Neural cell (in vitro differentiated cells): Measurements from ENCODE around the gene NES. TPM values are rescaled to one million over a fixed set of nuclear protein-coding genes. Genes with fewer than 3 reads are reported as not detected.
"Not testable (repeated sequence)": the region's sequence is repeated elsewhere in the genome, so short reads cannot be mapped to it uniquely, and the experiment has no call there.

Experiments
- H2AFZ ChIP-seq: fragments of 200-600, 300-800 bp; sonication (generic), shearing (Covaris generic); 2 replicates; pipeline ENCODE4 v1.6.0; 2014; ENCODE audit warnings: low read depth, mild to moderate bottlenecking, antibody characterized with exemption, low read length, moderate library complexity
- H3F3A ChIP-seq: fragments of 200-600 bp; shearing (Covaris generic); 2 replicates; pipeline ENCODE4 v1.6.1; 2016; ENCODE audit warnings: mild to moderate bottlenecking, moderate library complexity, mixed read lengths, antibody characterized with exemption, low read length; ENCODE audit not compliant: insufficient read depth, poor library complexity, severe bottlenecking
- H3K27ac ChIP-seq: fragments of 200-600, 300-800 bp; sonication (generic), shearing (Covaris generic); 2 replicates; pipeline ENCODE4 v1.5.1; 2014; ENCODE audit warnings: mild to moderate bottlenecking, low read length, moderate library complexity
- H3K27me3 ChIP-seq: fragments of 300-800, 200-600 bp; sonication (generic), shearing (Covaris generic); 2 replicates; pipeline ENCODE4 v1.6.0; 2014; ENCODE audit warnings: mild to moderate bottlenecking, low read depth, low read length, moderate library complexity; ENCODE audit not compliant: insufficient read depth
- H3K36me3 ChIP-seq: fragments of 300-800, 200-600 bp; sonication (generic), shearing (Covaris generic); 2 replicates; pipeline ENCODE4 v1.5.1; 2014; ENCODE audit warnings: mild to moderate bottlenecking, antibody characterized with exemption, low read length, moderate library complexity; ENCODE audit not compliant: insufficient read depth
- H3K4me2 ChIP-seq: fragments of 300-800, 200-600 bp; sonication (generic), shearing (Covaris generic); 2 replicates; pipeline ENCODE4 v1.6.0; 2014; ENCODE audit warnings: mild to moderate bottlenecking, low read length
- H3K4me3 ChIP-seq: fragments of 300-800, 200-600 bp; sonication (generic), shearing (Covaris generic); 2 replicates; pipeline ENCODE4 v1.5.1; 2014; ENCODE audit warnings: mild to moderate bottlenecking, low read length, moderate library complexity
- H3K79me2 ChIP-seq: fragments of 200-600 bp; shearing (Covaris generic); replicated peaks from 2 replicates; pipeline ENCODE4 v1.6.0; 2014; ENCODE audit warnings: mild to moderate bottlenecking, low read length, moderate library complexity; ENCODE audit not compliant: insufficient read depth
- H3K9ac ChIP-seq: fragments of 300-800, 200-600 bp; sonication (generic), shearing (Covaris generic); 2 replicates; pipeline ENCODE4 v1.6.1; 2016; ENCODE audit warnings: mild to moderate bottlenecking, low read length, mixed read lengths
- H3K9me2 ChIP-seq: fragments of 200-600 bp; shearing (Covaris generic); 2 replicates; pipeline ENCODE4 v1.6.1; 2016; ENCODE audit warnings: mild to moderate bottlenecking, low read length, mixed read lengths; ENCODE audit not compliant: insufficient read depth
- H3K9me3 ChIP-seq: fragments of 200-600, 300-800 bp; sonication (generic), shearing (Covaris generic); 2 replicates; pipeline ENCODE4 v1.6.1; 2016; ENCODE audit warnings: mild to moderate bottlenecking, mixed run types, low read length, moderate library complexity, mixed read lengths
- H4K20me1 ChIP-seq: fragments of 200-600 bp; shearing (Covaris generic); 2 replicates; pipeline ENCODE4 v1.6.1; 2016; ENCODE audit warnings: mild to moderate bottlenecking, mixed run types; ENCODE audit not compliant: insufficient read depth
- EP300 ChIP-seq: fragments of 450-650 bp; conservative IDR thresholded peaks from 2 replicates; pipeline ENCODE4 v1.6.1; 2014; ENCODE audit warnings: antibody characterized with exemption, mild to moderate bottlenecking, moderate library complexity; ENCODE audit not compliant: poor library complexity, severe bottlenecking
- EZH2 ChIP-seq: fragments of 200-600, 300-800 bp; shearing (Covaris generic), sonication (generic); IDR thresholded peaks from 2 replicates; pipeline ENCODE4 v1.6.1; 2014; ENCODE audit warnings: antibody characterized with exemption, low read length, borderline replicate concordance, mild to moderate bottlenecking; ENCODE audit not compliant: insufficient read depth, poor library complexity, severe bottlenecking
- MXI1 ChIP-seq: fragments of 450-650 bp; conservative IDR thresholded peaks from 2 replicates; pipeline ENCODE4 v1.6.1; 2014; ENCODE audit warnings: antibody characterized with exemption, mild to moderate bottlenecking; ENCODE audit not compliant: poor library complexity, severe bottlenecking
- POLR2AphosphoS5 ChIP-seq: IDR thresholded peaks from 2 replicates; pipeline ENCODE4 v1.6.1; 2012
- RAD21 ChIP-seq: fragments of 450-650 bp; conservative IDR thresholded peaks from 2 replicates; pipeline ENCODE4 v1.6.1; 2014; ENCODE audit warnings: antibody characterized with exemption, mild to moderate bottlenecking, moderate library complexity
- SMC3 ChIP-seq: fragments of 450-650 bp; conservative IDR thresholded peaks from 2 replicates; pipeline ENCODE4 v1.6.1; 2014; ENCODE audit warnings: antibody characterized with exemption, mild to moderate bottlenecking, moderate library complexity; ENCODE audit not compliant: poor library complexity
- TAF1 ChIP-seq: IDR thresholded peaks from 2 replicates; pipeline ENCODE4 v1.6.1; 2012; ENCODE audit warnings: low read depth
- polyA plus RNA-seq: library from polyadenylated mRNA; depleted of rRNA; stranded (reverse); fragments of >200 nt; gene quantifications from 2 replicates; pipeline ENCODE4 v1.2.3, GENCODE V29; 2014
- TF ChIP-seq, protein P1 (sequence below): IDR thresholded peaks from 2 replicates; pipeline ENCODE4 v1.6.1; 2012; ENCODE audit warnings: borderline replicate concordance
- TF ChIP-seq, protein P2 (sequence below): fragments of 450-650 bp; IDR thresholded peaks from 2 replicates; pipeline ENCODE4 v1.5.1; 2014; ENCODE audit warnings: antibody characterized with exemption, mild to moderate bottlenecking, moderate library complexity; ENCODE audit not compliant: poor library complexity, severe bottlenecking

The NES gene
- polyA plus RNA-seq, 1 donor from 2014 or later, result 9.9 TPM

DNA sequence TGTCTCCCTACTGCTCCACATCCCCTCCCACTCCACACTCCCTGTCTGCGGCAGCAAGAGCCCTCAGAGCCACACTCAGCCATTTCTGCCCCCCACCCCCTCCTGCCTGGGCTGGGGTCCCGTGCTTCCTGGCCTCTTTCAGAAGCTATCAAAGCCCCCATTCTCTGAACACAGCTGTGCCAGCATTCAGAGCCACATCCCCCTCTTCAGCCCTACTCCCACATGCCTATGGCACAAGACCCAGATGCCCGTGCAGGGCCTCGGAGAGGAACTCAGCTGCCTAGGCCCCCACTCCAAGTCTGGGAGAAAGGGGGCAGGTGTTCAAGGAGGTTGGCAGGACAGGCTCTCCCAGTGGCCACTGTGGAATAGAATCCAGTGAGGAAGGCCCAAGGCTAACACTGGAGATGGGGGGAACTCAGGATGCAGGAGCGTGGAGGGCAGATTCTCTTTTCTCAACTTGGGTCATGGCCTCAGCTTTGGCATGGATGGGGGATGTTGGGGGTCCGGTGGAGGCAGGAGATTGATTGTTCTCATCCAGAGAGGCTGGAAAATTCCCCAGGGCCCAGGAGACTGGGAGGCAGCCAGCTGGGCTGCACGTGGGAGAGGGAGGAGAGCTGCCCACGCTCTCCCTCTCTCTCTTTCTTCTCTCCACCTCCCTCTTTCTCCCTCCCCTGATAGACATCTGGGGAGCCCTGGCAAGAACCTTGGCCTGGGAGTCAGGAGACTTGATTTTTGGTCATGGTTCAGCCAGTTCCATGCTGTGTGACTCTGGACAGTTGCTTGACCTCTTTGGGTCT lies 38.8 kb downstream of the NES start:
- no peaks in the 10 kb centered on the region for H3K79me2 ChIP-seq
- H3K4me3 ChIP-seq, result no peak overlapping the region
- no peaks in the 10 kb centered on the region for H3K36me3 ChIP-seq
- TF ChIP-seq SMC3 (no peak), RAD21 (no peak), EZH2 (no peak), TAF1 (no peak), EP300 (no peak), POLR2AphosphoS5 (no peak), MXI1 (no peak)
- TF ChIP-seq, protein P1, sequence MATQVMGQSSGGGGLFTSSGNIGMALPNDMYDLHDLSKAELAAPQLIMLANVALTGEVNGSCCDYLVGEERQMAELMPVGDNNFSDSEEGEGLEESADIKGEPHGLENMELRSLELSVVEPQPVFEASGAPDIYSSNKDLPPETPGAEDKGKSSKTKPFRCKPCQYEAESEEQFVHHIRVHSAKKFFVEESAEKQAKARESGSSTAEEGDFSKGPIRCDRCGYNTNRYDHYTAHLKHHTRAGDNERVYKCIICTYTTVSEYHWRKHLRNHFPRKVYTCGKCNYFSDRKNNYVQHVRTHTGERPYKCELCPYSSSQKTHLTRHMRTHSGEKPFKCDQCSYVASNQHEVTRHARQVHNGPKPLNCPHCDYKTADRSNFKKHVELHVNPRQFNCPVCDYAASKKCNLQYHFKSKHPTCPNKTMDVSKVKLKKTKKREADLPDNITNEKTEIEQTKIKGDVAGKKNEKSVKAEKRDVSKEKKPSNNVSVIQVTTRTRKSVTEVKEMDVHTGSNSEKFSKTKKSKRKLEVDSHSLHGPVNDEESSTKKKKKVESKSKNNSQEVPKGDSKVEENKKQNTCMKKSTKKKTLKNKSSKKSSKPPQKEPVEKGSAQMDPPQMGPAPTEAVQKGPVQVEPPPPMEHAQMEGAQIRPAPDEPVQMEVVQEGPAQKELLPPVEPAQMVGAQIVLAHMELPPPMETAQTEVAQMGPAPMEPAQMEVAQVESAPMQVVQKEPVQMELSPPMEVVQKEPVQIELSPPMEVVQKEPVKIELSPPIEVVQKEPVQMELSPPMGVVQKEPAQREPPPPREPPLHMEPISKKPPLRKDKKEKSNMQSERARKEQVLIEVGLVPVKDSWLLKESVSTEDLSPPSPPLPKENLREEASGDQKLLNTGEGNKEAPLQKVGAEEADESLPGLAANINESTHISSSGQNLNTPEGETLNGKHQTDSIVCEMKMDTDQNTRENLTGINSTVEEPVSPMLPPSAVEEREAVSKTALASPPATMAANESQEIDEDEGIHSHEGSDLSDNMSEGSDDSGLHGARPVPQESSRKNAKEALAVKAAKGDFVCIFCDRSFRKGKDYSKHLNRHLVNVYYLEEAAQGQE, result no peak
- TF ChIP-seq, protein P2, sequence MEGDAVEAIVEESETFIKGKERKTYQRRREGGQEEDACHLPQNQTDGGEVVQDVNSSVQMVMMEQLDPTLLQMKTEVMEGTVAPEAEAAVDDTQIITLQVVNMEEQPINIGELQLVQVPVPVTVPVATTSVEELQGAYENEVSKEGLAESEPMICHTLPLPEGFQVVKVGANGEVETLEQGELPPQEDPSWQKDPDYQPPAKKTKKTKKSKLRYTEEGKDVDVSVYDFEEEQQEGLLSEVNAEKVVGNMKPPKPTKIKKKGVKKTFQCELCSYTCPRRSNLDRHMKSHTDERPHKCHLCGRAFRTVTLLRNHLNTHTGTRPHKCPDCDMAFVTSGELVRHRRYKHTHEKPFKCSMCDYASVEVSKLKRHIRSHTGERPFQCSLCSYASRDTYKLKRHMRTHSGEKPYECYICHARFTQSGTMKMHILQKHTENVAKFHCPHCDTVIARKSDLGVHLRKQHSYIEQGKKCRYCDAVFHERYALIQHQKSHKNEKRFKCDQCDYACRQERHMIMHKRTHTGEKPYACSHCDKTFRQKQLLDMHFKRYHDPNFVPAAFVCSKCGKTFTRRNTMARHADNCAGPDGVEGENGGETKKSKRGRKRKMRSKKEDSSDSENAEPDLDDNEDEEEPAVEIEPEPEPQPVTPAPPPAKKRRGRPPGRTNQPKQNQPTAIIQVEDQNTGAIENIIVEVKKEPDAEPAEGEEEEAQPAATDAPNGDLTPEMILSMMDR, result no peak
- H2AFZ ChIP-seq, result no peak overlapping the region
- H3K27ac ChIP-seq, result no peak overlapping the region
- H3F3A ChIP-seq, result no peaks in the 10 kb centered on the region
- no peaks in the 10 kb centered on the region for H4K20me1 ChIP-seq
- H3K27me3 ChIP-seq, result peaks cover 25% of the 10 kb centered on the region
- H3K9ac ChIP-seq, result no peak overlapping the region
- no peaks in the 10 kb centered on the region for H3K9me2 ChIP-seq
- H3K4me2 ChIP-seq, result no peak overlapping the region
- H3K9me3 ChIP-seq, result no peaks in the 10 kb centered on the region

DNA sequence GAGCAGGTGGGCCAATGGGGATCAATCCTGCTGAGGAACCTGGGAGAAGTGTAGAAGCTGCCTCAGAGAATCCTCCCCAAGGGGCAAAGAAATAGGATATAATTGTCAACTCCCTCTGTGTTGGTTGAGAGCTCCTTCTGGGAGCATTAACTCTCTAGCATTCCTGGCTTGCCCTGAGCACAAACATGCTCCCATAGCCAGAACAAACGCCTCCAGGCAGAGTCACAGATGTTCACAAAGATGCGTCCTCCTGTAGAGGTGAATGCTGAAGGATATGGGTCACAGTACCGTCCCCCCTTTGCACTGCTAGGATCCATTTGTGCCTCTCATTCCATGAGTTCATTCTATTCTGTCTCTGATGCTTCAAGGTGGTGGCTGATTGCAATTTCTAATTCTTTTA lies 44.9 kb downstream of the NES start:
- no peak overlapping the region for H3K27ac ChIP-seq
- H4K20me1 ChIP-seq, result no peaks in the 10 kb centered on the region
- no peak overlapping the region for H3K4me2 ChIP-seq
- no peaks in the 10 kb centered on the region for H3K79me2 ChIP-seq
- no peak for TF ChIP-seq POLR2AphosphoS5
- no peak for TF ChIP-seq RAD21
- TF ChIP-seq, protein P1, result no peak
- TF ChIP-seq, protein P2, result no peak
- TF ChIP-seq EZH2, result no peak
- no peak for TF ChIP-seq SMC3
- no peak for TF ChIP-seq EP300
- no peak for TF ChIP-seq MXI1
- TF ChIP-seq TAF1, result no peak
- no peaks in the 10 kb centered on the region for H3K9me2 ChIP-seq
- peaks cover 3% of the 10 kb centered on the region for H3K27me3 ChIP-seq
- H3F3A ChIP-seq, result no peaks in the 10 kb centered on the region
- H3K9me3 ChIP-seq, result no peaks in the 10 kb centered on the region
- no peak overlapping the region for H3K4me3 ChIP-seq
- no peak overlapping the region for H2AFZ ChIP-seq
- no peaks in the 10 kb centered on the region for H3K36me3 ChIP-seq
- no peak overlapping the region for H3K9ac ChIP-seq

DNA sequence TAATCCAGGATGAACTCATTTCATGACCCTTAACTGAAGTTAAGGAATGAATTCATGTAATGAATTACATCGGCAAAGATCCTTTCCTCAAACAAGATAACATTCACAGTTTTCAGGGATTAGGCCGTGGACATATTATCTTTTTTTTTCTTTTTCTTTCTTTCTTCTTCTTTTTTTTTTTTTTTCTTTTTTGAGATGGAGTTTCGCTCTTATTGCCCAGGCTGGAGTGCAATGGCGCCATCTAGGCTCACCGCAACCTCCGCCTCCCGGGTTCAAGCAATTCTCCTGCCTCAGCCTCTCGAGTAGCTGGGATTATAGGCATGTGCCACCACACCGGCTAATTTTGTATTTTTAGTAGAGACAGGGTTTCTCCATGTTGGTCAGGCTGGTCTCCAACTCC lies 46.1 kb downstream of the NES start:
- H3F3A ChIP-seq, H3K9ac ChIP-seq, H3K4me2 ChIP-seq, H3K9me2 ChIP-seq, H3K9me3 ChIP-seq, H3K79me2 ChIP-seq, H2AFZ ChIP-seq, H3K4me3 ChIP-seq, H3K27me3 ChIP-seq, H3K36me3 ChIP-seq, H3K27ac ChIP-seq, H4K20me1 ChIP-seq: not testable (repeated sequence)
